Ishikawa (cell line): ENCODE measurements around the gene IL2RG.

Experiments
- CEBPB ChIP-seq: IDR thresholded peaks from 2 replicates; pipeline ENCODE4 v1.6.1; 2012
- YY1 ChIP-seq: IDR thresholded peaks from 2 replicates; pipeline ENCODE4 v1.6.1; 2012; ENCODE audit warnings: low read depth

- TF ChIP-seq CEBPB (no peak), YY1 (no peak)
Observed at GRCh38 chrX:71096760-71097032, 14.7 kb downstream of the IL2RG start.
